Adipocyte (in vitro differentiated cells): ENCODE results near the gene MAP4K4.
A peak's percentile ranks its signal among the peaks of the same experiment; 100 is the strongest.

ENCODE experiments used
- DNase-seq: peaks from one replicate; pipeline ENCODE4 v3.0.0-alpha.2; 2015; ENCODE audit warnings: low read depth
- H3K27me3 ChIP-seq: replicated peaks from 2 replicates; pipeline ENCODE4 v1.7.0; 2013; ENCODE audit warnings: mild to moderate bottlenecking, low read length, moderate library complexity; ENCODE audit not compliant: control insufficient read depth, insufficient read depth
- H3K36me3 ChIP-seq: 2 replicates; pipeline ENCODE4 v1.7.0; 2013; ENCODE audit warnings: low read length, mild to moderate bottlenecking, moderate library complexity; ENCODE audit not compliant: control insufficient read depth, insufficient read depth, severe bottlenecking
- H3K4me1 ChIP-seq: 2 replicates; pipeline ENCODE4 v1.7.0; 2013; ENCODE audit warnings: mild to moderate bottlenecking, low read length, moderate library complexity; ENCODE audit not compliant: control insufficient read depth, insufficient read depth
- H3K4me3 ChIP-seq: 2 replicates; pipeline ENCODE4 v1.7.0; 2013; ENCODE audit warnings: mild to moderate bottlenecking, low read length, moderate library complexity
- H3K9ac ChIP-seq: 2 replicates; pipeline ENCODE4 v1.7.0; 2013; ENCODE audit warnings: mild to moderate bottlenecking, low read length, moderate library complexity
- H3K9me3 ChIP-seq: 2 replicates; pipeline ENCODE4 v1.7.0; 2013; ENCODE audit warnings: mild to moderate bottlenecking, low read length, moderate library complexity; ENCODE audit not compliant: control insufficient read depth

The MAP4K4 gene

GRCh38 chr2:101889460-101890098 lies 192.1 kb downstream of the MAP4K4 start:
- peaks cover 80% of the 10 kb centered on the region for H3K36me3 ChIP-seq
- no peaks in the 10 kb centered on the region for H3K27me3 ChIP-seq
- no peaks in the 10 kb centered on the region for H3K9me3 ChIP-seq
- H3K4me1 ChIP-seq, result peaks cover 32% of the 10 kb centered on the region
- H3K9ac ChIP-seq, result no peak overlapping the region
- DNase-seq, result no peak
- no peak overlapping the region for H3K4me3 ChIP-seq

- H3K4me3 ChIP-seq, result no peak overlapping the region
- no peak for DNase-seq
- H3K9me3 ChIP-seq, result no peaks in the 10 kb centered on the region
- peaks cover 48% of the 10 kb centered on the region for H3K4me1 ChIP-seq
- no peak overlapping the region for H3K9ac ChIP-seq
- no peaks in the 10 kb centered on the region for H3K27me3 ChIP-seq
- peaks cover 60% of the 10 kb centered on the region for H3K36me3 ChIP-seq
Observed at GRCh38 chr2:101892377-101892776, 194.9 kb downstream of the MAP4K4 start.

- Histone ChIP-seq H3K4me3 (peak overlapping the region; percentile 36), H3K4me1 (peaks cover 51% of the 10 kb centered on the region), H3K36me3 (peaks cover 53% of the 10 kb centered on the region), H3K9me3 (no peaks in the 10 kb centered on the region), H3K9ac (peak overlapping the region; percentile 28), H3K27me3 (no peaks in the 10 kb centered on the region)
- DNase-seq, result peak; percentile 43
Observed at GRCh38 chr2:101893681-101894381, 196.3 kb downstream of the MAP4K4 start.

GRCh38 chr2:101895039-101895438 lies 197.5 kb downstream of the MAP4K4 start:
- peaks cover 43% of the 10 kb centered on the region for H3K36me3 ChIP-seq
- H3K4me3 ChIP-seq, result no peak overlapping the region
- H3K9me3 ChIP-seq, result no peaks in the 10 kb centered on the region
- no peak for DNase-seq
- no peaks in the 10 kb centered on the region for H3K27me3 ChIP-seq
- H3K9ac ChIP-seq, result no peak overlapping the region
- peaks cover 54% of the 10 kb centered on the region for H3K4me1 ChIP-seq

GRCh38 chr2:101895819-101896322 lies 198.4 kb downstream of the MAP4K4 start:
- H3K36me3 ChIP-seq, result peaks cover 39% of the 10 kb centered on the region
- H3K4me1 ChIP-seq, result peaks cover 54% of the 10 kb centered on the region

GRCh38 chr2:101897301-101897700 lies 199.8 kb downstream of the MAP4K4 start:
- peaks cover 26% of the 10 kb centered on the region for H3K36me3 ChIP-seq
- no peak overlapping the region for H3K4me3 ChIP-seq
- H3K27me3 ChIP-seq, result no peaks in the 10 kb centered on the region
- peaks cover 54% of the 10 kb centered on the region for H3K4me1 ChIP-seq
- H3K9me3 ChIP-seq, result no peaks in the 10 kb centered on the region
- no peak for DNase-seq
- no peak overlapping the region for H3K9ac ChIP-seq

More at GRCh38 chr2:101895819-101896322, 198.4 kb downstream of the MAP4K4 start:
- Histone ChIP-seq H3K27me3 (no peaks in the 10 kb centered on the region), H3K9ac (peak overlapping the region; percentile 10), H3K4me3 (no peak overlapping the region), H3K9me3 (no peaks in the 10 kb centered on the region)
- DNase-seq, result no peak

- Histone ChIP-seq H3K27me3 (no peaks in the 10 kb centered on the region), H3K4me3 (no peak overlapping the region), H3K4me1 (peaks cover 50% of the 10 kb centered on the region), H3K9me3 (no peaks in the 10 kb centered on the region), H3K9ac (no peak overlapping the region), H3K36me3 (peaks cover 11% of the 10 kb centered on the region)
- no peak for DNase-seq
Observed at GRCh38 chr2:101899265-101899664, 201.8 kb downstream of the MAP4K4 start.

- no peaks in the 10 kb centered on the region for H3K9me3 ChIP-seq
- H3K4me1 ChIP-seq, result peaks cover 44% of the 10 kb centered on the region
- H3K27me3 ChIP-seq, result no peaks in the 10 kb centered on the region
- H3K9ac ChIP-seq, result no peak overlapping the region
- peaks cover 11% of the 10 kb centered on the region for H3K36me3 ChIP-seq
- H3K4me3 ChIP-seq, result no peak overlapping the region
- no peak for DNase-seq
Observed at GRCh38 chr2:101899871-101900270, 202.4 kb downstream of the MAP4K4 start.

- Histone ChIP-seq H3K36me3 (peaks cover 8% of the 10 kb centered on the region), H3K4me3 (no peak overlapping the region), H3K9ac (no peak overlapping the region), H3K9me3 (no peaks in the 10 kb centered on the region), H3K27me3 (no peaks in the 10 kb centered on the region), H3K4me1 (peaks cover 40% of the 10 kb centered on the region)
- no peak for DNase-seq
Observed at GRCh38 chr2:101900375-101900774, 202.9 kb downstream of the MAP4K4 start.

- Histone ChIP-seq H3K4me3 (no peak overlapping the region), H3K36me3 (peaks cover 8% of the 10 kb centered on the region), H3K9me3 (peaks cover 2% of the 10 kb centered on the region), H3K4me1 (peaks cover 32% of the 10 kb centered on the region), H3K27me3 (no peaks in the 10 kb centered on the region), H3K9ac (no peak overlapping the region)
- no peak for DNase-seq
Observed at GRCh38 chr2:101901241-101901640, 203.7 kb downstream of the MAP4K4 start.

- peaks cover 8% of the 10 kb centered on the region for H3K36me3 ChIP-seq
- no peak overlapping the region for H3K9ac ChIP-seq
- no peak overlapping the region for H3K4me3 ChIP-seq
- no peaks in the 10 kb centered on the region for H3K27me3 ChIP-seq
- H3K4me1 ChIP-seq, result peaks cover 23% of the 10 kb centered on the region
- no peak for DNase-seq
- peaks cover 2% of the 10 kb centered on the region for H3K9me3 ChIP-seq
Observed at GRCh38 chr2:101902169-101902568, 204.7 kb downstream of the MAP4K4 start.
